GM13977 (cell line): ENCODE data around the gene KANK3.
"Not testable (repeated sequence)": the region's sequence is repeated elsewhere in the genome, so short reads cannot be mapped to it uniquely, and the experiment has no call there.

Experiments used
- DNase-seq: peaks from one replicate; pipeline ENCODE4 v3.0.0; 2012; ENCODE audit warnings: low spot score
- CTCF ChIP-seq: IDR thresholded peaks from 2 replicates; pipeline ENCODE4 v1.5.1; 2012; ENCODE audit warnings: mild to moderate bottlenecking, control low read depth; ENCODE audit not compliant: insufficient read depth; ENCODE audit errors: extremely low read depth, missing control alignments
- in situ Hi-C: fragments of 300-500 bp; cut with MboI; formaldehyde crosslinking; loops from one replicate; pipeline ENCODE4 v1.12.0; 2022; ENCODE audit warnings: low sequenced_read_pairs, low pct_unique_long_range_greater_than_20kb, mixed read lengths, inconsistent platforms; ENCODE audit not compliant: unreplicated experiment

Gene KANK3

GRCh38 chr19:8302357-8302691 lies 40.7 kb downstream of the KANK3 start:
- no peak for TF ChIP-seq CTCF
- DNase-seq: no peak
- in situ Hi-C loops: no loop called here

- DNase-seq, in situ Hi-C loops: not testable (repeated sequence)
Observed at GRCh38 chr19:8291337-8291736, 51.7 kb downstream of the KANK3 start.

GRCh38 chr19:8276508-8276907 lies 66.6 kb downstream of the KANK3 start:
- DNase-seq, in situ Hi-C loops: not testable (repeated sequence)
